Fibroblast of the conjunctiva (primary cell): ENCODE results near the gene ADAMTSL1.

Experiments used
- DNase-seq: peaks from one replicate; pipeline ENCODE4 v3.0.0-alpha.2; 2010; ENCODE audit warnings: low read depth

ADAMTSL1 gene

GRCh38 chr9:18942801-18943200 lies 468.8 kb downstream of the ADAMTSL1 start:
- no peak for DNase-seq

- DNase-seq = no peak
Observed at GRCh38 chr9:18947892-18948339, 474.0 kb downstream of the ADAMTSL1 start.

GRCh38 chr9:18951936-18952335 lies 478.0 kb downstream of the ADAMTSL1 start:
- DNase-seq = no peak

- no peak for DNase-seq
Observed at GRCh38 chr9:18955626-18956025, 481.7 kb downstream of the ADAMTSL1 start.
